GM18867 (cell line): ENCODE results near the gene B4GALT5.

ENCODE experiments used
- ATAC-seq: cut with Tn5 transposase; IDR thresholded peaks from one replicate; pipeline ENCODE4 v1.9.1; 2021; ENCODE audit warnings: mild to moderate bottlenecking, moderate library complexity; ENCODE audit not compliant: unreplicated experiment

The B4GALT5 gene

GRCh38 chr20:49610691-49611538 is 102.8 kb downstream of the B4GALT5 start:
- ATAC-seq, result peak; percentile 60

- peak; percentile 55 for ATAC-seq
Observed at GRCh38 chr20:49608752-49609670, 104.7 kb downstream of the B4GALT5 start.

- ATAC-seq, result no peak
Observed at GRCh38 chr20:49607568-49607967, 106.1 kb downstream of the B4GALT5 start.

GRCh38 chr20:49603209-49603627 is 110.5 kb downstream of the B4GALT5 start:
- no peak for ATAC-seq

- no peak for ATAC-seq
Observed at GRCh38 chr20:49602345-49603208, 111.1 kb downstream of the B4GALT5 start.

GRCh38 chr20:49601153-49601924 is 112.3 kb downstream of the B4GALT5 start:
- ATAC-seq, result no peak

GRCh38 chr20:49599746-49600113 is 113.9 kb downstream of the B4GALT5 start:
- no peak for ATAC-seq

GRCh38 chr20:49597825-49598395 is 115.8 kb downstream of the B4GALT5 start:
- ATAC-seq, result no peak

GRCh38 chr20:49595811-49596561 is 117.7 kb downstream of the B4GALT5 start:
- ATAC-seq, result no peak

- ATAC-seq, result no peak
Observed at GRCh38 chr20:49595346-49595745, 118.3 kb downstream of the B4GALT5 start.

GRCh38 chr20:49594931-49595315 is 118.8 kb downstream of the B4GALT5 start:
- ATAC-seq, result no peak

- no peak for ATAC-seq
Observed at GRCh38 chr20:49594143-49594930, 119.3 kb downstream of the B4GALT5 start.

GRCh38 chr20:49593466-49594142 is 120.1 kb downstream of the B4GALT5 start:
- ATAC-seq, result no peak

GRCh38 chr20:49592120-49592519 is 121.6 kb downstream of the B4GALT5 start:
- no peak for ATAC-seq

GRCh38 chr20:49591217-49591865 is 122.3 kb downstream of the B4GALT5 start:
- ATAC-seq, result no peak

GRCh38 chr20:49590163-49591017 is 123.3 kb downstream of the B4GALT5 start:
- ATAC-seq, result no peak
